Stimulated activated CD8-positive, alpha-beta memory T cell treated with anti-CD3 and anti-CD28 coated beads, Interleukin-7, amount 100 ng/mL, for 48 hours (primary cell): Measurements from ENCODE around the gene LTA4H.
A peak's percentile ranks its signal among the peaks of the same experiment; 100 is the strongest.
"Not testable (repeated sequence)": the region's sequence is repeated elsewhere in the genome, so short reads cannot be mapped to it uniquely, and the experiment has no call there.

Experiments used
- DNase-seq, 2 donors: peaks; one replicate each; pipeline ENCODE4 v3.0.0-alpha.2; 2020; ENCODE audit warnings: low read depth in 1 of 2; ENCODE audit errors: extremely low read depth in 1 of 2

The LTA4H gene

GRCh38 chr12:96035283-96036236 is at the start of gene LTA4H:
Gene LTA4H, minus strand, starts transcription at chr12:96035587. Its CDS starts 68 bp downstream, at chr12:96035519.
- peak; percentile 79 to 97 for DNase-seq

GRCh38 chr12:96084624-96085023 is 49.2 kb upstream of the LTA4H start:
- DNase-seq = no peak

GRCh38 chr12:96083020-96083719 is 47.8 kb upstream of the LTA4H start:
- DNase-seq = no peak

- DNase-seq = no peak
Measured at GRCh38 chr12:96081596-96081995, 46.2 kb upstream of the LTA4H start.

GRCh38 chr12:96078231-96079135 is 43.1 kb upstream of the LTA4H start:
- no peak for DNase-seq

- DNase-seq = no peak
Measured at GRCh38 chr12:96077081-96077480, 41.7 kb upstream of the LTA4H start.

- no peak for DNase-seq
Measured at GRCh38 chr12:96075560-96075959, 40.2 kb upstream of the LTA4H start.

- DNase-seq = no peak
Measured at GRCh38 chr12:96073346-96074330, 38.3 kb upstream of the LTA4H start.

- DNase-seq = no peak
Measured at GRCh38 chr12:96070670-96071279, 35.4 kb upstream of the LTA4H start.

GRCh38 chr12:96069511-96070231 is 34.3 kb upstream of the LTA4H start:
- DNase-seq = no peak

- DNase-seq = no peak
Measured at GRCh38 chr12:96068636-96069035, 33.2 kb upstream of the LTA4H start.

- DNase-seq = no peak
Measured at GRCh38 chr12:96068111-96068510, 32.7 kb upstream of the LTA4H start.

GRCh38 chr12:96065776-96066175 is 30.4 kb upstream of the LTA4H start:
- DNase-seq = not testable (repeated sequence)

GRCh38 chr12:96064966-96065365 is 29.6 kb upstream of the LTA4H start:
- DNase-seq = no peak

GRCh38 chr12:96064271-96064670 is 28.9 kb upstream of the LTA4H start:
- no peak for DNase-seq

GRCh38 chr12:96063046-96063445 is 27.7 kb upstream of the LTA4H start:
- DNase-seq = no peak

GRCh38 chr12:96061864-96062453 is 26.6 kb upstream of the LTA4H start:
- DNase-seq = peak; percentile 21 to 50

- no peak for DNase-seq
Measured at GRCh38 chr12:96061323-96061722, 25.9 kb upstream of the LTA4H start.
